Ectodermal cell (in vitro differentiated cells): ENCODE measurements around the gene KDM3A.

Experiments
- H3K27ac ChIP-seq: 2 replicates; pipeline ENCODE4 v1.7.0; 2013; ENCODE audit warnings: mild to moderate bottlenecking, low read depth, low read length; ENCODE audit not compliant: insufficient read depth, poor library complexity, severe bottlenecking
- H3K27me3 ChIP-seq: 2 replicates; pipeline ENCODE4 v1.7.0; 2013; ENCODE audit warnings: mild to moderate bottlenecking, low read length; ENCODE audit not compliant: insufficient read depth, control insufficient read depth, poor library complexity, severe bottlenecking
- H3K36me3 ChIP-seq: one replicate; pipeline ENCODE4 v1.7.0; 2013; ENCODE audit warnings: low read length; ENCODE audit not compliant: control insufficient read depth, insufficient read depth
- H3K4me1 ChIP-seq: one replicate; pipeline ENCODE4 v1.7.0; 2013; ENCODE audit warnings: low read length; ENCODE audit not compliant: control insufficient read depth, insufficient read depth
- H3K4me3 ChIP-seq: 2 replicates; pipeline ENCODE4 v1.7.0; 2013; ENCODE audit warnings: low read depth, low read length, control low read depth; ENCODE audit not compliant: insufficient read depth
- H3K9me3 ChIP-seq: 2 replicates; pipeline ENCODE4 v1.7.0; 2013; ENCODE audit warnings: mild to moderate bottlenecking, low read length, moderate library complexity; ENCODE audit not compliant: control insufficient read depth
- WGBS, 2 experiments: methylation state at CpG; one replicate each; pipeline ENCODE4 v1.1.7; 2013; ENCODE audit warnings: missing lambda C conversion rate in 2 of 2; 5-methylcytosine and 5-hydroxymethylcytosine counted together

Gene KDM3A

GRCh38 chr2:86446060-86446459 lies 4.9 kb downstream of the KDM3A start:
- Histone ChIP-seq H3K4me1 (peaks cover 10% of the 10 kb centered on the region), H3K27me3 (no peaks in the 10 kb centered on the region), H3K4me3 (no peak overlapping the region), H3K36me3 (peaks cover 7% of the 10 kb centered on the region), H3K9me3 (no peaks in the 10 kb centered on the region), H3K27ac (no peak overlapping the region)
- 94 to 95% methylated on average over 1 to 2 of the region's 2 CpGs for WGBS, 2 experiments

- H3K4me1 ChIP-seq, result no peaks in the 10 kb centered on the region
- WGBS, 2 experiments, result 95 to 96% methylated on average over 2 of the region's 2 CpGs
- no peaks in the 10 kb centered on the region for H3K27me3 ChIP-seq
- H3K27ac ChIP-seq, result no peak overlapping the region
- no peak overlapping the region for H3K4me3 ChIP-seq
- peaks cover 46% of the 10 kb centered on the region for H3K36me3 ChIP-seq
- no peaks in the 10 kb centered on the region for H3K9me3 ChIP-seq
Observed at GRCh38 chr2:86453836-86454235, 12.7 kb downstream of the KDM3A start.

GRCh38 chr2:86454238-86454637 lies 13.1 kb downstream of the KDM3A start:
- no peak overlapping the region for H3K4me3 ChIP-seq
- H3K27me3 ChIP-seq, result no peaks in the 10 kb centered on the region
- peaks cover 46% of the 10 kb centered on the region for H3K36me3 ChIP-seq
- no peaks in the 10 kb centered on the region for H3K9me3 ChIP-seq
- no peak overlapping the region for H3K27ac ChIP-seq
- no peaks in the 10 kb centered on the region for H3K4me1 ChIP-seq

GRCh38 chr2:86455181-86455580 lies 14.0 kb downstream of the KDM3A start:
- no peak overlapping the region for H3K27ac ChIP-seq
- 95 to 97% methylated on average over 3 of the region's 5 CpGs for WGBS, 2 experiments
- H3K9me3 ChIP-seq, result no peaks in the 10 kb centered on the region
- H3K4me3 ChIP-seq, result no peak overlapping the region
- no peaks in the 10 kb centered on the region for H3K4me1 ChIP-seq
- peaks cover 53% of the 10 kb centered on the region for H3K36me3 ChIP-seq
- no peaks in the 10 kb centered on the region for H3K27me3 ChIP-seq

GRCh38 chr2:86461042-86461743 lies 20.0 kb downstream of the KDM3A start:
- WGBS, 2 experiments, result 90 to 94% methylated on average over 3 of the region's 3 CpGs
- H3K27me3 ChIP-seq, result no peaks in the 10 kb centered on the region
- no peaks in the 10 kb centered on the region for H3K9me3 ChIP-seq
- no peak overlapping the region for H3K27ac ChIP-seq
- no peak overlapping the region for H3K4me3 ChIP-seq
- peaks cover 33% of the 10 kb centered on the region for H3K36me3 ChIP-seq
- H3K4me1 ChIP-seq, result no peaks in the 10 kb centered on the region

- Histone ChIP-seq H3K36me3 (peaks cover 35% of the 10 kb centered on the region), H3K27ac (no peak overlapping the region)
Observed at GRCh38 chr2:86464652-86465051, 23.5 kb downstream of the KDM3A start.

GRCh38 chr2:86466306-86466705 lies 25.1 kb downstream of the KDM3A start:
- H3K36me3 ChIP-seq, result peaks cover 35% of the 10 kb centered on the region
- H3K9me3 ChIP-seq, result no peaks in the 10 kb centered on the region
- H3K27ac ChIP-seq, result no peak overlapping the region
- no peak overlapping the region for H3K4me3 ChIP-seq
- no peaks in the 10 kb centered on the region for H3K4me1 ChIP-seq
- no peaks in the 10 kb centered on the region for H3K27me3 ChIP-seq
- WGBS, 2 experiments, result 100% methylated on average over 1 of the region's 1 CpG

More at GRCh38 chr2:86464652-86465051, 23.5 kb downstream of the KDM3A start:
- Histone ChIP-seq H3K27me3 (no peaks in the 10 kb centered on the region), H3K4me1 (no peaks in the 10 kb centered on the region), H3K9me3 (no peaks in the 10 kb centered on the region), H3K4me3 (no peak overlapping the region)
- WGBS, 2 experiments, result 77 to 80% methylated on average over 3 of the region's 3 CpGs

- Histone ChIP-seq H3K4me3 (no peak overlapping the region), H3K27ac (no peak overlapping the region), H3K4me1 (no peaks in the 10 kb centered on the region), H3K36me3 (peaks cover 46% of the 10 kb centered on the region), H3K27me3 (no peaks in the 10 kb centered on the region), H3K9me3 (no peaks in the 10 kb centered on the region)
- 92 to 94% methylated on average over 5 to 7 of the region's 7 CpGs for WGBS, 2 experiments
Observed at GRCh38 chr2:86468162-86469033, 27.2 kb downstream of the KDM3A start.

GRCh38 chr2:86470890-86471289 lies 29.7 kb downstream of the KDM3A start:
- H3K9me3 ChIP-seq, result no peaks in the 10 kb centered on the region
- WGBS, 2 experiments, result 96 to 100% methylated on average over 1 of the region's 1 CpG
- H3K4me1 ChIP-seq, result no peaks in the 10 kb centered on the region
- H3K27ac ChIP-seq, result no peak overlapping the region
- peaks cover 48% of the 10 kb centered on the region for H3K36me3 ChIP-seq
- H3K27me3 ChIP-seq, result no peaks in the 10 kb centered on the region
- H3K4me3 ChIP-seq, result no peak overlapping the region

- peaks cover 44% of the 10 kb centered on the region for H3K36me3 ChIP-seq
- no peak overlapping the region for H3K4me3 ChIP-seq
- no peaks in the 10 kb centered on the region for H3K27me3 ChIP-seq
- H3K27ac ChIP-seq, result no peak overlapping the region
- H3K4me1 ChIP-seq, result no peaks in the 10 kb centered on the region
- 94 to 95% methylated on average over 5 of the region's 6 CpGs for whole genome bisulfite sequencing, 2 experiments
- no peaks in the 10 kb centered on the region for H3K9me3 ChIP-seq
Observed at GRCh38 chr2:86471637-86472036, 30.5 kb downstream of the KDM3A start.
